ENCODE data around the gene MTOR. TPM values are rescaled to one million over a fixed set of nuclear protein-coding genes. Genes with fewer than 3 reads are reported as not detected.

The MTOR gene
- total RNA-seq, 1 donor from 2014 or later: 43.6 TPM

GRCh38 chr1:11070876-11071275, 191.5 kb downstream of the MTOR start:
- FAIRE-seq (no peak), DNase-seq (ENCODE audit: low read depth) (no peak)
- Histone ChIP-seq H3K27ac (ENCODE audit: low read depth, low read length) (no peak overlapping the region), H3K36me3 (ENCODE audit: insufficient read depth, low read length) (peaks cover 53% of the 10 kb centered on the region), H2AFZ (ENCODE audit: low read depth, low read length) (no peak overlapping the region), H3K9me3 (ENCODE audit: insufficient read depth, low read depth, low read length) (no peaks in the 10 kb centered on the region), H3K4me3 (ENCODE audit: insufficient read depth, low read depth, low read length) (no peak overlapping the region), H3K27me3 (ENCODE audit: insufficient read depth, low read length) (no peaks in the 10 kb centered on the region), H4K20me1 (ENCODE audit: insufficient read depth, low read length) (peaks cover 7% of the 10 kb centered on the region), H3K4me2 (ENCODE audit: low read length) (no peak overlapping the region), H3K4me1 (ENCODE audit: insufficient read depth, low read length) (no peaks in the 10 kb centered on the region), H3K79me2 (ENCODE audit: insufficient read depth, low read length) (no peaks in the 10 kb centered on the region), H3K9ac (ENCODE audit: low read length) (no peak overlapping the region)
- no peaks in the 10 kb centered on the region for H3K4me1 Mint-ChIP-seq (ENCODE audit: low read depth, unreplicated experiment)
- H3K4me3 Mint-ChIP-seq (ENCODE audit: unreplicated experiment): no peak overlapping the region
- H3K27ac Mint-ChIP-seq (ENCODE audit: unreplicated experiment): no peak overlapping the region
- H3K36me3 Mint-ChIP-seq (ENCODE audit: low read depth, unreplicated experiment): peaks cover 19% of the 10 kb centered on the region
- H3K27me3 Mint-ChIP-seq (ENCODE audit: low read depth, unreplicated experiment): no peaks in the 10 kb centered on the region
- no peaks in the 10 kb centered on the region for H3K9me3 Mint-ChIP-seq (ENCODE audit: unreplicated experiment)
- no peak for TF ChIP-seq EZH2 (IDR thresholded peaks at IDR 0.05; ENCODE audit: insufficient read depth, low read length)
- TF ChIP-seq, protein P1, sequence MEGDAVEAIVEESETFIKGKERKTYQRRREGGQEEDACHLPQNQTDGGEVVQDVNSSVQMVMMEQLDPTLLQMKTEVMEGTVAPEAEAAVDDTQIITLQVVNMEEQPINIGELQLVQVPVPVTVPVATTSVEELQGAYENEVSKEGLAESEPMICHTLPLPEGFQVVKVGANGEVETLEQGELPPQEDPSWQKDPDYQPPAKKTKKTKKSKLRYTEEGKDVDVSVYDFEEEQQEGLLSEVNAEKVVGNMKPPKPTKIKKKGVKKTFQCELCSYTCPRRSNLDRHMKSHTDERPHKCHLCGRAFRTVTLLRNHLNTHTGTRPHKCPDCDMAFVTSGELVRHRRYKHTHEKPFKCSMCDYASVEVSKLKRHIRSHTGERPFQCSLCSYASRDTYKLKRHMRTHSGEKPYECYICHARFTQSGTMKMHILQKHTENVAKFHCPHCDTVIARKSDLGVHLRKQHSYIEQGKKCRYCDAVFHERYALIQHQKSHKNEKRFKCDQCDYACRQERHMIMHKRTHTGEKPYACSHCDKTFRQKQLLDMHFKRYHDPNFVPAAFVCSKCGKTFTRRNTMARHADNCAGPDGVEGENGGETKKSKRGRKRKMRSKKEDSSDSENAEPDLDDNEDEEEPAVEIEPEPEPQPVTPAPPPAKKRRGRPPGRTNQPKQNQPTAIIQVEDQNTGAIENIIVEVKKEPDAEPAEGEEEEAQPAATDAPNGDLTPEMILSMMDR (IDR thresholded peaks at IDR 0.05; ENCODE audit: insufficient read depth, low read depth, low read length): no peak

DNA sequence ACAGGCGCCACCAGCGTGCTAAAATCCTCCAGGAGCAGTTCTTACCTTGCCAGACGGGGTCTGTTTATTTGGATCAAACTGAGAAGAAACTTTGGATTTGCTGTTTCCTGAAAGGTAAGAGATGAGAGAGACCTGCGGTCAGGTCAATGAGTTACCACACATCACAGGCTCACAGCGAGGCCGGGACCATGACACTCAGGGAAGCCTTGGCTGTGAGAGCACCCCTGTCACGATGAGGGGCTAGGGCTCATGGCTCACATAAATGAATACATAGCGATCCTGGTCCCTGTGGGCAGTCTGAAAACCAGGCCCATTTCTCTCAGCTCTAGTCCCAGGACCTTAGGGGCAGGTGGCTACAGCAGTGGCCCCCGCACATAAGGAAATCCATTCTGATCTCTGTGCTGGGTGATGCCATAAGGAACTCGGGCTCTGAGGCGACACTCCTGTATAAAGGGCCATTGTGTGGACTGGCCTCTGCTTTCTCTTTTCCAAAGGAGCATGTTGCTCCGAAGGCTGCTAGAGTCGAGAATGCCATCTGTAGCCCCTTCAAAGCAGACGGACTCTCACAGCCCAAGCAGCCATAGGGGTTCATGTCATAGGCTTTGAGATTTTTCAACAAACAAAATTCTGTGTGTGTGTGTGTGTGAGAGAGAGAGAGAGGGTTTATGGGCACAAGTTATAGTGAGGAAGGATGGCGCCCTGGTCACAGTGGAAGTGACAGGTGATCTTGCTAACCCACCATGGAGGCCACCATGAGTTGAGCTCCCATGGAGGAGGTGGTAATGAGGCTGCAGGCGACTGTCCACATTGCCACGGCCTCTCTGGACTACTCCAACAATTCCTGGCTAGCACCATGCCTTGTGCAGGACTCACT, 193.5 kb downstream of the MTOR start:
- H3K9me3 Mint-ChIP-seq (ENCODE audit: unreplicated experiment): no peaks in the 10 kb centered on the region
- Histone ChIP-seq H3K27ac (ENCODE audit: low read depth, low read length) (no peak overlapping the region), H3K27me3 (ENCODE audit: insufficient read depth, low read length) (no peaks in the 10 kb centered on the region), H2AFZ (ENCODE audit: low read depth, low read length) (no peak overlapping the region), H4K20me1 (ENCODE audit: insufficient read depth, low read length) (peaks cover 7% of the 10 kb centered on the region), H3K4me3 (ENCODE audit: insufficient read depth, low read depth, low read length) (no peak overlapping the region), H3K4me2 (ENCODE audit: low read length) (no peak overlapping the region), H3K9me3 (ENCODE audit: insufficient read depth, low read depth, low read length) (no peaks in the 10 kb centered on the region), H3K79me2 (ENCODE audit: insufficient read depth, low read length) (no peaks in the 10 kb centered on the region), H3K9ac (ENCODE audit: low read length) (no peak overlapping the region), H3K36me3 (ENCODE audit: insufficient read depth, low read length) (peaks cover 53% of the 10 kb centered on the region), H3K4me1 (ENCODE audit: insufficient read depth, low read length) (no peaks in the 10 kb centered on the region)
- DNase-seq (ENCODE audit: low read depth) (no peak), FAIRE-seq (no peak)
- peaks cover 24% of the 10 kb centered on the region for H3K36me3 Mint-ChIP-seq (ENCODE audit: low read depth, unreplicated experiment)
- H3K27me3 Mint-ChIP-seq (ENCODE audit: low read depth, unreplicated experiment): no peaks in the 10 kb centered on the region
- H3K27ac Mint-ChIP-seq (ENCODE audit: unreplicated experiment): no peak overlapping the region
- H3K4me3 Mint-ChIP-seq (ENCODE audit: unreplicated experiment): no peak overlapping the region
- H3K4me1 Mint-ChIP-seq (ENCODE audit: low read depth, unreplicated experiment): no peaks in the 10 kb centered on the region
- TF ChIP-seq, protein P1 (IDR thresholded peaks at IDR 0.05; ENCODE audit: insufficient read depth, low read depth, low read length): no peak
- TF ChIP-seq EZH2 (IDR thresholded peaks at IDR 0.05; ENCODE audit: insufficient read depth, low read length): no peak
